ENCODE data around the gene OOSP3. TPM values are rescaled to one million over a fixed set of nuclear protein-coding genes. Genes with fewer than 3 reads are reported as not detected.

OOSP3 gene
- 0.54 TPM for total RNA-seq (ENCODE audit: unreplicated experiment)
- long read RNA-seq = 0 reads

GRCh38 chr11:59878575-59878974, at the start of gene OOSP3:
Gene OOSP3 (plus strand): TSS chr11:59878782. CDS start chr11:59878809, 27 bp downstream.
- no peak for DNase-seq (ENCODE audit: low spot score)
- no peak within 1 kb of the TSS for H3K4me3 Mint-ChIP-seq (ENCODE audit: unreplicated experiment)

GRCh38 chr11:59829358-59829757, 49.2 kb upstream of the OOSP3 start:
- no peaks in the 10 kb centered on the region for H3K9me3 Mint-ChIP-seq (ENCODE audit: unreplicated experiment)
- H3K4me1 Mint-ChIP-seq (ENCODE audit: unreplicated experiment) = peaks cover 3% of the 10 kb centered on the region
- TF ChIP-seq, protein P1, sequence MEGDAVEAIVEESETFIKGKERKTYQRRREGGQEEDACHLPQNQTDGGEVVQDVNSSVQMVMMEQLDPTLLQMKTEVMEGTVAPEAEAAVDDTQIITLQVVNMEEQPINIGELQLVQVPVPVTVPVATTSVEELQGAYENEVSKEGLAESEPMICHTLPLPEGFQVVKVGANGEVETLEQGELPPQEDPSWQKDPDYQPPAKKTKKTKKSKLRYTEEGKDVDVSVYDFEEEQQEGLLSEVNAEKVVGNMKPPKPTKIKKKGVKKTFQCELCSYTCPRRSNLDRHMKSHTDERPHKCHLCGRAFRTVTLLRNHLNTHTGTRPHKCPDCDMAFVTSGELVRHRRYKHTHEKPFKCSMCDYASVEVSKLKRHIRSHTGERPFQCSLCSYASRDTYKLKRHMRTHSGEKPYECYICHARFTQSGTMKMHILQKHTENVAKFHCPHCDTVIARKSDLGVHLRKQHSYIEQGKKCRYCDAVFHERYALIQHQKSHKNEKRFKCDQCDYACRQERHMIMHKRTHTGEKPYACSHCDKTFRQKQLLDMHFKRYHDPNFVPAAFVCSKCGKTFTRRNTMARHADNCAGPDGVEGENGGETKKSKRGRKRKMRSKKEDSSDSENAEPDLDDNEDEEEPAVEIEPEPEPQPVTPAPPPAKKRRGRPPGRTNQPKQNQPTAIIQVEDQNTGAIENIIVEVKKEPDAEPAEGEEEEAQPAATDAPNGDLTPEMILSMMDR (IDR thresholded peaks at IDR 0.05; ENCODE audit: unreplicated experiment) = no peak
- DNase-seq (ENCODE audit: low spot score) = no peak
- no peak overlapping the region for H3K27ac Mint-ChIP-seq (ENCODE audit: unreplicated experiment)
- no peak overlapping the region for H3K4me3 Mint-ChIP-seq (ENCODE audit: unreplicated experiment)
- H3K36me3 Mint-ChIP-seq (ENCODE audit: low read depth, unreplicated experiment) = no peaks in the 10 kb centered on the region
- peaks cover 1% of the 10 kb centered on the region for H3K27me3 Mint-ChIP-seq (ENCODE audit: unreplicated experiment)

More at GRCh38 chr11:59878575-59878974, at the start of gene OOSP3:
- H3K36me3 Mint-ChIP-seq (ENCODE audit: low read depth, unreplicated experiment) = no peaks in the 10 kb centered on the region
- no peaks in the 10 kb centered on the region for H3K9me3 Mint-ChIP-seq (ENCODE audit: unreplicated experiment)
- no peak within 1 kb of the TSS for H3K27ac Mint-ChIP-seq (ENCODE audit: unreplicated experiment)
- TF ChIP-seq, protein P1 (IDR thresholded peaks at IDR 0.05; ENCODE audit: unreplicated experiment) = no peak
- no peaks in the 10 kb centered on the region for H3K27me3 Mint-ChIP-seq (ENCODE audit: unreplicated experiment)
- no peaks in the 10 kb centered on the region for H3K4me1 Mint-ChIP-seq (ENCODE audit: unreplicated experiment)

GRCh38 chr11:59833602-59834001, 45.0 kb upstream of the OOSP3 start:
- no peak for DNase-seq (ENCODE audit: low spot score)
- TF ChIP-seq, protein P1 (IDR thresholded peaks at IDR 0.05; ENCODE audit: unreplicated experiment) = no peak
- Mint-ChIP-seq H3K27me3 (ENCODE audit: unreplicated experiment) (peaks cover 1% of the 10 kb centered on the region), H3K9me3 (ENCODE audit: unreplicated experiment) (no peaks in the 10 kb centered on the region), H3K36me3 (ENCODE audit: low read depth, unreplicated experiment) (no peaks in the 10 kb centered on the region), H3K27ac (ENCODE audit: unreplicated experiment) (no peak overlapping the region), H3K4me1 (ENCODE audit: unreplicated experiment) (no peaks in the 10 kb centered on the region), H3K4me3 (ENCODE audit: unreplicated experiment) (no peak overlapping the region)

DNA sequence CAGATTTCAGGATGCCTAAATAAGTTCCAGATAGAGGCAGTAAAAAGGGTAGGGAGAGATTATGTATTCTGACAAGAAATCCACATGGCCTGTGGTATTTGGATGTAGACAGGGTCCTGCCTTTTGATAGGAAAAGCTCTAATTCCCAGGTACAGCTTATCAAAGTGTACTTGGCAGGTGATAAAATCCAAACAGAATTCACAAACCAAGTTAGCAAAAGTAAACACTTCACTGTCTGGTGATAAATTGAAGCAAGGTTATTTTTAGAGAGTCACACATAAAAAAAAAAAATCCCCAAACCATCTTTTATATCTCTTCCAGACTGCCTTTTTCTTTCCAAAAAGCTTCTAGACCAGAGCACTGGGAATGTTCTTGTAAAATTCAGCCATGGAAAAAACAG, 39.0 kb upstream of the OOSP3 start:
- DNase-seq (ENCODE audit: low spot score) = no peak
- Mint-ChIP-seq H3K4me3 (ENCODE audit: unreplicated experiment) (no peak overlapping the region), H3K27me3 (ENCODE audit: unreplicated experiment) (no peaks in the 10 kb centered on the region), H3K4me1 (ENCODE audit: unreplicated experiment) (no peaks in the 10 kb centered on the region), H3K36me3 (ENCODE audit: low read depth, unreplicated experiment) (no peaks in the 10 kb centered on the region), H3K9me3 (ENCODE audit: unreplicated experiment) (no peaks in the 10 kb centered on the region), H3K27ac (ENCODE audit: unreplicated experiment) (no peak overlapping the region)
- TF ChIP-seq, protein P1 (IDR thresholded peaks at IDR 0.05; ENCODE audit: unreplicated experiment) = no peak

DNA sequence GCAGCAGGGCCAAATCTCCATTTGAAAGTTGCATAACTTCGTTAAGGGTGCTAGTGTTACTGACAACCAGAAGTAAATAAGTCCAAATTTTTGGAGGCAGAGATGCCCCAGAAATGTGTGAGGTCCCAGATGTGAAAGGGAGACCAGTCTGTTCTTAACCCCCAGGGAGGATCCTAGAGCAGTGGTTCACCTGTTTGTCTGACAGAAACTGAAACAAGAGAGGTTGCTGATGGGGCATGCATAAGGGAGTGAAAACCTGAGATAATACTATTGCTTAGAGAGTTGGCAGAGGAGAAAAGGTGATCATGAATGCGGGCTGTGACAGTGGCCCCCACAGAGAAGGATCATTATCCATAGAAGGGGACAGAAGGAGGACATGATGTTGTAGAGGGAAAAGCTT, 37.1 kb upstream of the OOSP3 start:
- DNase-seq (ENCODE audit: low spot score) = no peak
- Mint-ChIP-seq H3K4me3 (ENCODE audit: unreplicated experiment) (no peak overlapping the region), H3K27me3 (ENCODE audit: unreplicated experiment) (peaks cover 1% of the 10 kb centered on the region), H3K4me1 (ENCODE audit: unreplicated experiment) (no peaks in the 10 kb centered on the region), H3K9me3 (ENCODE audit: unreplicated experiment) (no peaks in the 10 kb centered on the region), H3K36me3 (ENCODE audit: low read depth, unreplicated experiment) (no peaks in the 10 kb centered on the region), H3K27ac (ENCODE audit: unreplicated experiment) (no peak overlapping the region)
- TF ChIP-seq, protein P1 (IDR thresholded peaks at IDR 0.05; ENCODE audit: unreplicated experiment) = no peak
